NCI-H748 treated with DMSO at 0.1 percent for 48 hours (cell line): ENCODE results near the gene MPPED2.
A peak's percentile ranks its signal among the peaks of the same experiment; 100 is the strongest.

Source experiments
- DNase-seq: peaks from one replicate; lab custom pipeline; 2025; lab: John Stamatoyannopoulos, UW

The MPPED2 gene

DNA sequence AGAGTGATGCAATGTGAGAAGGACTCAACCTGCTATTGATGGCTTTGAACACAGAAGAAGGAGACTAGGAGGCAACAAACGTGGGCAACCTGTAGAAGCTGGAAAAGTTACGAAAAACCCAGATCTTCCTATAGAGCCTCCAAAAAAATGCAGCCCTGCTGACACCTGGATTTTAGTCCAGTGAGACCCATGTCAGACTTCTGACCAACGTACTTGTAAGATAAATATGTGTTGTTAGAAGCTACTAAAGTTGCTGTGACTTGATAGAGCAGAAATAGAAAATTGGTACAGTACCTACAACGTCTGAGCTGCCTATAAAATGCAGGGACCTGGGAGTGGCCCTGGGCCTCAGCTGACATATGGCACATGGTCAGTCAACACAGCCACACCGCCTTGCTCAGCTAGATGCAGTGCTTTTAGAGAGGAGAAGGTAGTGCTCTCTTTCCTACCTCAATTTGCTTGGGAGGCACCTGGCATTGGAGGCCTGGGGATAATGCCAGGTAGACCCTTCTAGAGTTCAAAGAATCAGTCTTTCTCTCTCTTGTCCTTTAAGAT lies 165.8 kb downstream of the MPPED2 start:
- no peak for DNase-seq

DNA sequence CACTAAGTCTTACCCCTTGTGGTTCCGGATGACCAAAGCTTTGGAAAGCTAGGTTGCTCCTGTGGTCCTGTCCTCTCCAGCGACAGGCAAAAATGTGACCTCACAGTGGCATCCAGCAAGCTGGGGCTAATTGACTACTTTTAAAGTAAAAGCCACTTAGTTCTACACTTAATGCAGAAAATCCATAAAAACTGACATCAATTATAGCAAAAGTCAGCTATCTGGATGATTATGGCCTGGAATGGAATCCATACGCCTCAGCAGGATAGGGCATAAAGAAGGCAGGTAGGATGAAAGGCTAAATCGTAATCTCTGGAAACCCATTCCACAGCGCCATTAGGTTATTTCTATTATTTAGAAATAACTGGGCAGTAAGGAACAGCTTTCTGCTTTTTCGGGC lies 171.3 kb downstream of the MPPED2 start:
- no peak for DNase-seq

DNA sequence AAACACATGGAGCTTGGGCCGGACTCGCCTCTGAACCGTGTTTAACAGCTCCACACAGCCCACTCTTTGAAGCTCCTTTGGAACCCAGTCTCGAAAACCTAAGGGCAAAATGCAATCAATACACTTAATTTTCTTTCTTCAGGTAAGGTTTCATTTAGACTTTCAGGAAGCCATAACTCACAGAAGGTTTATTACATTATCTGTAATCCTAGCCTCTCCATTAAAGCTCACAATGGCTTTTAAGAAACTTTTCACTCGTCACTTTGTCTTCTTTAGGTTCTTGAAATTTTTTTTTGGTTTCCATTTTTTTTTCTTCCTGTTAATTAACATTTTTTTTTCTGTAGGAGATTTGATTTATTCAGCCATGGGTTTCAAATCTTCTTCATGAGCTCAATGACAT lies 171.9 kb downstream of the MPPED2 start:
- no peak for DNase-seq

DNA sequence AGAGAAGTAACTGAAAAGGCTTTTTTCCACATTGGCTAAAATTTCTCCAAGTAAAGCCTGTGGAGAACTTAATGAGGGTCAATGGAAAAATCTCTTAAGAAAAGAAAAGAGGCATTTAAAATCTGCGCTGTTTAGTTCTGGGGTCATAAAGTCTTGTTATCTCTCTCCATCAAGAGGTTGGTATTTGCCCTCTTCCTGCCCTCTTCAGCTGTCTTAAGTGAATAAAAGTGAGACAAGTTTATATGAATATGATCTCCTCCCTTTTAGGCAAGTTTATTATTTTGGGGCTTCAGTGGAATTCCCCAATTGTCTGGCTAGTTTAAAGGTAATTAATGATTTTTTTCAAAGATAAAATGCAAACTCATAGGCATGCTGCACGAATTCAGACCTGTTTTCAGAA lies 173.6 kb downstream of the MPPED2 start:
- no peak for DNase-seq

DNA sequence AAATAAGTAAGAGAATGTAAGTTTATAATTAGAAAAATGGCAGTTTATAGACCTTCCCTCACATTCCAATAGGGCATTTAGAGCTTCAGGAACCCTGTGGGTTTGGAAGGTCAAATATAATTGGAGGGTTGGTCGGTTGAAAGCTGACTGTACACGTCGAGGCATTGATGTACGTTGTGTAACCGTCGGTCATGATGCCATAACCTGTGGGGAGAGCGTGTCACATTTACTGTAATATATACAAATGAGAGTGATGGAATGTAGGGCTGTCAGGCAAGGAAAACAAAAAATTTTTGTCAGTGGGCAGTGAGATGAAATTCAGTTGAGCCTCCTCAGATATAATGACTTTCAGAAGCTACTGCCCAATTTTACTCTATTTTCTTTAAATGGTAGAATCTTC lies 174.8 kb downstream of the MPPED2 start:
- DNase-seq: no peak

DNA sequence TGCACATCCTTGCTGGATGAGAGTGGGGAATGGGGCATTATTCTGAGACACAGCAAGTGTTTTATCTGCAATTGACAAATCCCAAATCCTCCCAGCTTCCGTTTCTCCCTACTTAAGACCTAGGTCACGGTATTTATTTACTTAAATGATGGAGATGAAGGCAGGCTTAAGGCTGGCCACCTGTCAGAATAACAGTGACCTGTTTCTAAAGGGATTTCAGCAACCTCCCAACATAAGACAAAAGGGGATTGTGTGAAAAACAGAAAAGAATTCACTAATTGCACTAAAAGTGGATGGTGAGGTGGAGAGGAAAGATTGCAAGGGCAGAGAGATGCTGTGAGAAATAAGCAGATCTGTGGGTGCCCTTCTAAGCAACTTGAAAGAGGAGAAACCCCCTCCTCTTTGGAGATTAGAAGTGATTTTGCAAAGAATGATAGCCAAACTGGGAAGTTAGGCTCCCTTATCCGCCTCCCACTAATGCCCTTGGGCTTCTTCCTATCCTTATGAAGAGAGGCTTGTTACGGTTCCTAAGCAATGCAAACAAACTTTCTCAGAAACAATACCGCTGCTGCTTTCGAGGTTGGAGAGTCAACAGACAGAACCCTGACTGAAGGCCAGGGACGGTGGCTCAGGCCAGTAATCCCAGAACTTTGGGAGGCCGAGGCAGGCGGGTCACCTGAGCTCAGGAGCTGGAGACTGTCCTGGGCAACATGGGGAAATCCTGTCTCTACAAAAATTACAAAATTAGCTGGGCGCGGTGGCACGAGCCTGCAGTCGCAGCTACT lies 179.0 kb downstream of the MPPED2 start:
- DNase-seq: no peak

DNA sequence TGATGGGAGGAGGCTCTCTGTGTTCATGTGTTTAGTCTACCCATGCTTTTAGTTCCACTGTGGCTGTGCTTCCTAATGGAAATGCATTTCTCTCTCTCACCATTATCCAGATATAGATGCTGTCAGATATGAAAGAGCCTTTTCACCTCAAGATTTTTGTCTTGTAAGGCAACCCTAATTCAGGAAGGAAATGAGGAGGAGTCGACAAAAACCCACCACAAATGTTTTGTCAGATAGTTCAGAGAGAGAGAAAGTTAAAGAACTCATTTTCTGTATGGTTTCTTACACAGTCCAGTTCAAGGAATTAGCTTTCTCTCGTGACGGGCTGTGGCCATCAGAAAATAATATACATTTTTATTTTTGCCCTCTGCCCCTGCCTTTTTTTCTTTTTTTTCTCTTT lies 180.8 kb downstream of the MPPED2 start:
- no peak for DNase-seq

DNA sequence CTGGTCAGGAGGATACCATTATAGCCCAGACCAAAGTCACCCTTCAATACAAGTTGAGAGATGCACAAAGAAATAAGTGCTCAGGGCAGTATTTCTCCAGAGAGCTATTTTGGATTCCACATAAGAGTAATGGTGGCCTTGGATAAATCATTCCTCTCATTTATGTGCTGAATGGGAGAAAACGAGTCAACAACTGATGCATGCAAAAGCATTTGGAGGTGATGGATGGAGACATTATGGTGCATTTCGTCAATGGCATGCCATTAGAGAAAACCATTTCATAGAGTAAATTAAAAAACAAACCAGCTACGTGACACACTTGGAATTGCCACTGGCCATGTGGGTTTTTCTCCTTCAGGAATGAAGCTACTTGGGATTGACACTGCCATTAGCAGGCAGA lies 182.0 kb downstream of the MPPED2 start:
- DNase-seq: no peak

DNA sequence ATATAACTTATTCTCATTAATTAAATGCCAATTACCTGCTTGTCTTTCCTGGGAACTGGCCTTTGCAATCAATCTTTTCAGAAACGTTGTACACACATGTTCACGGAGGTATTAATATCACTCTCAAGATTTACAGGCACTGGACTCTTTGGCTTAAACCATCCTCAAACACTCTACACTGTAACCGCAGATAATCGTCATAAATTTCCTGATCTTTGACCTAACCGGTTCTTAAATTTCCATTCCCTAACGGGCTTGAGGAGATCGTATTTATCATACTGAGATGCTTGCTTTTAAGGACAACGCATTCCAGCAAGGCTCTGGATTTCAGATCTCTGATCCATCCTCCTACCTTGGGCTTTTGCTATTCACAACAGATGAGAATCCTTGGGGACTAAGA lies 190.4 kb downstream of the MPPED2 start:
- no peak for DNase-seq

DNA sequence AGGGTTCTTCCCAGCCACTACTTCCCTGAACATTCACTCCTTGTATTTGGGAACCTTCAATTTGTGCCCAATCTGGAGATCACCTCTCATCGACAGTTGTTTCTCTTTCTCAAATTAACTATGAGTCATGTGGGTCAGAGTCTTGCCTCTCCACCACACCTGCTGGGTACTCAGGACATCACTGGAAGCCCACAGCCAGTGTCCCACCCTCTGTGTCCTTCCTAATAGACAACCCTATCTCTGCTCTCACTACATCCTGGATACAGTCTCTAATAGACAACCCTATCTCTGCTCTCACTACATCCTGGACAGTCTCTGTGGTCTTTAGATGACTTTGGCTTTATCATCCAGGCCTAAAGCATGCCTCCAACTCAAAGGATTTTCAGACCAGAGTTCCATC lies 193.1 kb downstream of the MPPED2 start:
- no peak for DNase-seq

DNA sequence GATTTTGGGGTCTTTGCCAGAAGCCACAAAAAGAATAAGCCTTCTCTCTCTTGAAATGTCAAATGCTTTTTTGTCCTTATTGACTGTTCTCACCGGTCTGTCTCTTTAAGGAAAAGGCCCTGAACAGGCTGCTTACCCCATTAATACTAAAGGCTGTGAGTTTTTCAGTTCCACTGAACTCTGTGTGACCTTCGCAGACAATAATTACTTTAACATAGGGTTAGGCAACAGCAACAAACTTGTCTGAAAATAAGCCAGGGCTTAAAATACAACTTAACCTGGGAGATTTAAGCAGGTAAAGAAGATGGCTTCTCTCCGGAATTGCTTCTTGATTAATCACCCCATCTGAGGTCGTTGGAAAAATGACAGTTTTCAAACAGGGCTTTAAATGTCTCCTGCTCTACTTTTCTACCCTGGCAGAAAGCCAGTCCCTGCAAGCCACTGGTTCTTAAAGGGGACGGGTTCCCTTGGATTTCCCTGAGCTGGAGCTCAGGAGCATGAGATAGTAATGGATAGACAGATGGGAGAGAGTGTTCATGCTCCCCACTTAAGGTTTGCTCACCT lies 193.8 kb downstream of the MPPED2 start:
- DNase-seq: no peak

DNA sequence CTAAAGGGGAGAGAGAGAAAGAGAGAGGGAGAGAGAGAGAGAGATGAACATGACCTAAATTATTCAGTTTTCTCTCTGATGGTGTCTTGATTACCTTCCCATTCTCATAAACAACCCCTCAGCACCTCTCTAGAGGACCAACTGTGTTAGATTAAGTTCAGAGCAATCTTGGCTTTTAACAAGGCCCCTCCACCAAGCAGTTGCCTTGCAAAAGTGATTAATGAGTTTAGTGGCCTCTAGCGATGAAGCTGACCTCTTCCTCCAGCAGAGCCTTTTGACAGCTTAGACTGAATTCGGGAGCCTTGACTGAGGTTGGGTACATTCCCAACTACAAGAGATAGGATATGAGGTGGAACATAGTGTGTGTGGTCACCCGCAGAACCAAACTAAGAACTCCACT lies 197.2 kb downstream of the MPPED2 start:
- DNase-seq: no peak

DNA sequence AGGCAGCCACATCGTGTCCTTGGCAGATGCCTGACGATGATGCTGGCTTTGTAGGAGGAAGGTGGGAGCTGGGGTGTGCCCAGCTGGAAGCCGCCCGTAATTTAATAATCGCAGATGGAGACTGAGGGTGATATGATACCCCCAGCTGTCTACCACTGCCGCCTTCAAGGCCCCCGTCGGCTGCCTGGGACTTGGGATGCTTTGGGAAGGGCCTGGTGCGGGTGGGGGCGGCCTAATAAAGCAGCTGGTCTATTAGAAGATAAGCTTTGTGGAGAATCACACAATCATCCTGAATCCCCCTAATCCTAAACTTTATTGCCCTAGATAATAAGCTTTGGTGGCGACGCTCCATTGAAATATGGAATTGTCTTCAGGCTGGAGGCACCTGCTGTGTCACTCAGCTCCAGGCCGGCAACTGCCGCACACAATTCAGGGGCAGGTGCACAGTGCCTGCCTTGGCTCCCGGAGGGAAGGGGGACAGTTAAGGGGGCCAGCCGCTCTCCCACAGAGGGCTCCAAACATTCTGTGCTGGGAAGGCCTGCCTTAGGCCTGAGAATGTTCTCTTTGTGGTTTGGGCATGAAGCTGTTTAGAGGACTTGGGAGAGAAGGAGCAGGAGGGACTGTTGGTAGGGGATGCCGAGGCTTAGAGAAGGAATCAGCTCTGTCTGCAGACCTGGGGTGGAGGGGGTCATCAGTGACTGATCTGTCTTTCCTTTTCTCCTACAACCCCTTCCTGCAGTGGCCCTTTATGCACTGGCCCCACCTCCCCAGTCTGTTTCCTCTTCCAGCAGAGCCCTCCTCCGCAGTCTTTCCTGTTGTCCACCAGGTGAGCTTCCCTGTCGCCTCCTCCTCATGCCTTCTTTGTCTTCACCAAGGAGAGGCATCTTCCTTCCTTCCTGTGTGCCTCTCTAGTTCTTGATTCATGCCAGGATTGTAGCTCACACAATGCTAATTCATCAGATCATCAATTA lies 198.0 kb downstream of the MPPED2 start:
- DNase-seq: no peak

DNA sequence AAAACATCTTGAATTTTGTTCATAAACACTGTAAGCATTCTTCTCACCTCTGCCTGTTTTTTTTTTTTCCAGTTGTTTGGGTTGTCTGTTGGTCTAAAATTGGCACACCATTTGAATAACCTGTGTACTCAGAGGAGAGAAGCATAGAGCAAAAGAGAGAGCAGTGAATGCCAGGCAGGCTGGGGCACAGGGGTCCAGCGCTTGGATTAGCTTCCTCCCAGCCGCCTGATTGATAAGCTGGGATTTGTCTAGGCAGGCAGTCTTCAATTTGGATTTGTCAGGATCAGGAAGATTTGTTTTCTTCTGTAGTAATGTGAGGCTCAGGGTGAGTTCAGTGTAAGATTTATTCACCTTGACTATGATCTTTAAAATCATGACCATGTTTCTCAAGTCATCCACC lies 204.3 kb downstream of the MPPED2 start:
- no peak for DNase-seq

DNA sequence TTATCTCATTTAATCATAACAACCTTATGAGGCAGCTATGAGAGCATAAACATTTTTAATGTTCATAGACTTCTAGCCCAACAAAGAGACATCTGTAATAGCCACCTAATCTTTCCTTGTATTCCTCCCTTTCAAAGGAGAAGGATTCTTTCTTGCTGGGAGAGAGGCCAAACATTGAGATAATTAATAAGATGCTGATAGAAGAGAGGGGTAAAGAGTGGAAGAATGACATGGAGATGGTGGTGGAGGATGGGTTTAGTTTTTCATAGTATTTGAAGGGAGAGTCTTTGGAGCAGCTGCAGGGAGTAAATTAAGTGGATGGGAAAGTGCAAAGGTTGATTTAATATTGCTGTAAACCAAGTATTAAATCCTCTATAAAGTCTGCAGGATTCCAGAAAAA lies 205.3 kb downstream of the MPPED2 start:
- no peak for DNase-seq

DNA sequence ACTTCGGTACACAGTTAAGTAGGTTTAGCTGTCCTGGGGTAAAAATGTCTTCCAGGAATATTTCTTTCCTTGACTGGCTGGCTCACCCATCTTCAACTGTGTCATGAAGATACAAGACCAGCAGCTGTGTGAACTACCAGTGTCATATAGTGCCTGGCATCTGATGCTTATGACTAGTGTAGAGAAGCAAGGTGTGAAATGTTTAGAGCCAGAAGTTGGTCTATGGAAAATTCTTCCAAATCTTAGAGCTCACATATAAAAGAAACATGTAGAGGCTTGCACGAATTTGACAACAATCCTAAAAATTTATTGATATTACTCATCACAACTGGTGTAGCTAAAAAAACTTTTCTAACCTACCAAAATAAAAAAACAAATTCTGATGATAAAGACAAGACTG lies 208.8 kb downstream of the MPPED2 start:
- no peak for DNase-seq

DNA sequence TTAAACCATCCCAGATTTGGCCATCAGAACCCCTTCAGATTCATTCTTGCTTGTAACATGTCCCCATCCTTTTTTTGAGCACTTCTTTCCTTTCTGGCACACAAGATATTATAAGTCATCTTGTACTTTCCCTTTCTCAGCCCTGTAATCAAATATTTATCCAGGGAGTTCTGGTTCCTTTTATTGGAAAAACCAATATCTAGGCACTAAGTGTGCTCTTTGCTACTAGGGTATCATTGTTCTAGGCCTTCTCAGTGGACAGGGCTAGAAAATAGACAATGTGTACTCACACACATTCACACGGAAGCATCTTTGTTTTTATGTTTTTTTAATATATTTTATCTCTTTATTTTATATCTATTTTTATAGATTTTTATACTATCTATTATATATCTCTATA lies 216.0 kb downstream of the MPPED2 start:
- DNase-seq: no peak

DNA sequence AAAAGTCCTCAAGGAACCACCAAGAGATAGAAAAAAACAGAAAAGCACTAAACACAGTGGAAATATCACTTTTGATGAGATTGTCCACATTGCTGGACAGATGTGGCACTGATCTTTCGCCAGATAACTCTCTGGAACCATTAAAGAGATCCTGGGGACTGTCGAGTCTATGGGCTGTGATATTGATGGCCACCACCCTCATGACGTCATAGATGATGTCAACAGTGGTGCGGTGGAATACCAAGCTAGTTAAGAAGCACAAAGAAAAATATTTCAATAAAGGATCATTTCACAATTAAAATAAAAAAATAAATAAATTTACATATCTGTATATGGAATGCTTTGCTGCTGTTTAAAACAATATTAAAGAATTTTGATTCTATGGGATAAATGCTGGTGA lies 217.8 kb downstream of the MPPED2 start:
- DNase-seq: no peak

DNA sequence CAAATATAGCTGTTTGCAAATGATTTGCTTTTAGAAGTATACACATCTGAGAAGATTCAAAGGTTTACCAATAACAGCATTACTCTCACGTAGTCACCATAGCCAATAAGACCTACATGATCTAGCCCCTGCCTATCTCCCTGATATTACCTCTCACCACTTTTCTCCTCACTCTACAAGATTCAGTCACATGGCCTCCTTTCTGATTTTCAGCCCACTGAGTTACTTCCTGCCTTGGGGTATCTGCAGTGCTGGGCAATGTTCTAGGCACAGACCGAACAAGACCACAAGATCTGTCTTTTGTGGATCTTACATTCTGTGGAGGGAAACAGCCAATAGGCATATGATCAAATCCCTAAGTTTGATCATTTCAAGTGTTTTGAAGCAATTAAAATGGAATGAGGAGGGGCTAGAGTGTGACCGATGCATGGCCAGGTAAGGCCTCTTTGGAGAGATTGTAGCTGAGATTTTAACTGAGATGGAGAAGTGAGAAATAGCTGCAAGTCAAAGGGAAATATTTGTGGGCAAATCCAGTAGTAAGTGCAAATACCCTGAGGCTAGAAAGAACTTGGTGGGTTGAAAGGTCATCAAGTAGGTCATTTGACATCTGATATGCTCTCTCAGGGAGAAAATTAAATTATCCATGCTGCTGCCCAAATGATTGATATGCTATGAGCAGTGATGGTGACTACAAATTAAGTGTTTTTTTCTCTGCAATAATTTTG lies 220.2 kb downstream of the MPPED2 start:
- DNase-seq: no peak

DNA sequence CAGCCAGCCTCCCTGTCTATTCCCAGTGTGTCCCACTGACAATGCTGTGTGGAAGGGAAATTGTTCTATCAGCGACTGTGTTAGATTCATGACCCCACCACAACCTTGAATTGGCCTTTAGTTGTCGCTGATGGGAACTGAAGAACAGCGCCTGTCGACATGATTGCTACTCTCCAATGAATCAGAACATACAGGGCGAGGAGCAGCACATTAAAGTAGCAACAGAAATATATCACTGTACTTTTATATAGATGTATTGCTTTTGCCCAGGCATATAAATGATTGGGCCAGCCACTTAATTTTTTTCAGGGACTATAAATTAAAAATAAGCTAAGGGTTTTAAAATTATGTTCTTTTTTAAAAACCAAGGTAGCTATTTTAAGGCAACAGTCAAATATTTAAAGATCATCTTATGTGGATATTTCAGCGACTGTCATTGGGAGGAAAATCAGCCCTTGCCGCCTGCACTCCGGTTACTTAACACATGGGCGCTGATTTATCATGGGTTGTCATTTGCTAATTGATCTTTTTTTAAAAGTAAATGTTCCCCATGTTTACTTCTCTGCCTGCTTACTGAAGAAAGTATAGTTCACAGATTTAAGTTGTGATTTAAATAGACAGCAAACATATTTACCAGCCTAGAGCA lies 221.2 kb downstream of the MPPED2 start:
- DNase-seq: no peak

DNA sequence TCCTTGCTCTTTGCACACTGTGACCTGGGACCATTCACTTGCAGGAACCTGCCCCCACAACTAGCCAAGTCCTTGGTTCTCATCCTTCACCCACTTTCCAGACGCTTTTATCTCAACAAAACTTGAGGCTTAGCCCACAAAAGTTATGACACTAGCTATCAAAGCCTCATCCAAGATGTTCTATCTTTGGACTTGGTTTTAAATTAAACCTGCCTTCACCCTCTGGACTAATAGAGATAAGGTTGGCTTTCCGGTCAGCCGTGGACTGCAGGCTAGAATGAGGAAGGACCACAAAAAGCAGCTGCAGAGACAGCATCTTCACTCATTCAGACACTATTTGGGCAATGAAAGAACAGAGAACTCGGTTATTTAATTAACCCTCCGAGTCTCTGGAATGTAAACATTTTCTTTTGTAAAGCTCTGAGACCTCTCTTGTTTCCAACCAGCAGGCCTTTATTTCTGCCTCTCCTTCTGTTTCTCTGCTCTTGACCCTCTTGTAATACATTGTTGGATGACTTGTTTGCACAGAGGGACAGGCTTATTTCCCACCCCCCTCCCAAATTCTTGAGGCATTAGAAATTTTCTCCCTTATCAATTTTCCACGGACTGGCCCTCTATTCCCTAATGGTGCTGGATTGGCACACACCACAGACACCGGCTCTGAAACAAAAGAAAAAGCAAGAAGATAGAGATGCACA lies 221.9 kb downstream of the MPPED2 start:
- DNase-seq: peak; percentile 20
